ENCODE results near the gene TRAM1L1. TPM values are rescaled to one million over a fixed set of nuclear protein-coding genes. Genes with fewer than 3 reads are reported as not detected.

The TRAM1L1 gene
- total RNA-seq, 6 donors from 2014 or later, result 0.33 to 2.1 (median 1.2) TPM

DNA sequence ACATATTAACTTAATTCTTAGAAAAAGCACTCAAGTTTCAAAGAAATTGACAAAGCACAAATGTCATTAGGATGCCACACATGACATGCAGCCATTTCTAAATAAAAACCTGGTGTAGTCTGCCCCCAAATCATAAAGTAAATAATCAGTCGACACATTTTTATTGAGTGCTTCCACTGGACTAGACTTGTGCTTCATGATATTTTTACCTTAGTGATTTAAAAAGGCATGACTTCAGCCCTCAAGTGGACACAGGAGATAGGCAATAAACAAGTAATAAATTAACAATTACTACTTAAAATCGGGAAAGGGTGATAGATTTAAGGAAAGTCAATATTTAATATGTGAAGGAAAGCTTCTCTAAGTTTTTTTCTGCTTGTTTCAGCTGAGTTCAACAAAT, 7.6 kb downstream of the TRAM1L1 start:
- Histone ChIP-seq H3K9me3 (no peaks in the 10 kb centered on the region), H3K4me1 (no peaks in the 10 kb centered on the region), H3K36me3 (no peaks in the 10 kb centered on the region), H3K27ac (no peak overlapping the region), H3K27me3 (no peaks in the 10 kb centered on the region), H3K4me3 (no peak overlapping the region)
- WGBS, 2 donors, result 59 to 70% methylated on average over 2 of the region's 2 CpGs
- DNase-seq (no peak), ATAC-seq (ENCODE audit: low FRiP score in 2 of 2) (no peak)
- TF ChIP-seq CTCF (IDR thresholded peaks at IDR 0.05) (no peak), POLR2A (IDR thresholded peaks at IDR 0.05) (no peak), POLR2AphosphoS5 (IDR thresholded peaks at IDR 0.05) (no peak), EP300 (IDR thresholded peaks at IDR 0.05) (no peak)

GRCh38 chr4:117068120-117068519, 17.3 kb downstream of the TRAM1L1 start:
- no peak for ATAC-seq (ENCODE audit: low FRiP score in 2 of 2)
- Histone ChIP-seq H3K4me3 (no peak overlapping the region), H3K27ac (no peak overlapping the region), H3K4me1 (no peaks in the 10 kb centered on the region), H3K36me3 (no peaks in the 10 kb centered on the region), H3K27me3 (no peaks in the 10 kb centered on the region), H3K9me3 (no peaks in the 10 kb centered on the region)
- no peak for DNase-seq
- no peak for TF ChIP-seq CTCF (IDR thresholded peaks at IDR 0.05)
- no peak for TF ChIP-seq POLR2A (IDR thresholded peaks at IDR 0.05)
- no peak for TF ChIP-seq POLR2AphosphoS5 (IDR thresholded peaks at IDR 0.05)
- TF ChIP-seq EP300 (IDR thresholded peaks at IDR 0.05), result no peak
- 88 to 91% methylated on average over 3 of the region's 3 CpGs for WGBS, 2 donors

DNA sequence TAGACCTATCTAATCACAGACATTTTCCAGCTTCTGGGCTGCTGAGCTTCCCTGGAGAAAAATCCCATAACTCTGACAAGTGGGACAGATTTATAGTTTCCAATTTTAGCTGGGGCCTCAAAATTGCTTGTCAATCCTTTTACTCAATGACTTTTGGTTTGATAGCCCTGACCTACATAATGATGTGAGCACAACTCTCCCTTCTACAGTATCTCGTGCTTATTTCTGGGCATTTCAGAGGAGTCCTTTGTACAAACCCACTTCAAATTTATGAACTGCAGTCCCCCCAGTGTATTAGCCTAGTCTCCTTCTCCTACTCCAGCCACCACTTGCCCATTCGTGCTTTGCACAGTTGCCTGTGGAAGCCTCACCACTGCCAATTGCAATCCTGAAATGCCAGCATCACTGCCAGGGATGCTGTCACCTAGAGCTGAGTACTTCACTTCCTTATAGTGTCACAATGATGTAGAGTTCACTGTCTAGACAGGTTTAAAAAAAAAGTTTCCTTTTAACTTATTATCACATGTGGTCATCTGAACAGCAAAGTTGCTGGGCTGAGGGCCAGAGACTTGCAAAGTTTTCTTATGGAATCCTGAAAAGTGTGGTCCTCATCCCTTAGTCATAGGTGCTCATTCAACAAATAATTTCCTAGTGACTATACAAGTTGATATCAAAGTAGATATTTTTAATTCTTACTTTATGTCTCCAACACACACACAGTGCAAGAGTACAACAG, 21.2 kb downstream of the TRAM1L1 start:
- no peaks in the 10 kb centered on the region for H3K9me3 ChIP-seq
- ATAC-seq (ENCODE audit: low FRiP score in 2 of 2) (no peak), DNase-seq (no peak)
- no peaks in the 10 kb centered on the region for H3K36me3 ChIP-seq
- no peak overlapping the region for H3K27ac ChIP-seq
- WGBS, 2 donors, result 76 to 77% methylated on average over 2 of the region's 2 CpGs
- H3K4me1 ChIP-seq, result no peaks in the 10 kb centered on the region
- H3K27me3 ChIP-seq, result no peaks in the 10 kb centered on the region
- no peak overlapping the region for H3K4me3 ChIP-seq
- TF ChIP-seq POLR2A (IDR thresholded peaks at IDR 0.05) (no peak), EP300 (IDR thresholded peaks at IDR 0.05) (no peak), CTCF (IDR thresholded peaks at IDR 0.05) (no peak), POLR2AphosphoS5 (IDR thresholded peaks at IDR 0.05) (no peak)

DNA sequence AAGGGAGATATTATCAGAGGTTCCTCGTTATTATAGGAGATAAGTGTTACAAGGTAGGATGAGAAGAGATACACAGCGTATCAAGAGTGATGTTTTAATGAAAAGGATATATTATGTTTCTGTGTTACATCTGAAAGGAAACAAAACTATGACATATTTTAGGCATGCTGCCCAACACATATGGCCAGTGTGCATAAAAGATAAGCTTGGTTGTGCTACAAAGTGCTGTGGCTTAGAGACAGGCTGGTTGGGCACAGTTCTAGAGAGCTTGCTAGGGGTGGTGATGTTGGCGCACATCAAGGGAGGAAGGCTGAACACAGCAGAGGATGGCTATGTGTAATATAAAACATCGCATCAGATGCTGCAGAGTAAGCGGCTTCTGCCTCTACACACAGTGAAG, 42.4 kb downstream of the TRAM1L1 start:
- DNase-seq, result no peak
- TF ChIP-seq POLR2AphosphoS5 (IDR thresholded peaks at IDR 0.05) (no peak), CTCF (IDR thresholded peaks at IDR 0.05) (no peak), POLR2A (IDR thresholded peaks at IDR 0.05) (no peak), EP300 (IDR thresholded peaks at IDR 0.05) (no peak)
- no peaks in the 10 kb centered on the region for H3K9me3 ChIP-seq
- H3K36me3 ChIP-seq, result no peaks in the 10 kb centered on the region
- no peak for ATAC-seq (ENCODE audit: low FRiP score in 2 of 2)
- H3K4me1 ChIP-seq, result no peaks in the 10 kb centered on the region
- no peaks in the 10 kb centered on the region for H3K27me3 ChIP-seq
- WGBS, 2 donors, result 84 to 87% methylated on average over 5 of the region's 5 CpGs
- no peak overlapping the region for H3K4me3 ChIP-seq
- H3K27ac ChIP-seq, result no peak overlapping the region
